Right lobe of liver (tissue), 6 donors: ENCODE data around the gene NUDT16. TPM values are rescaled to one million over a fixed set of nuclear protein-coding genes. Genes with fewer than 3 reads are reported as not detected.

Experiments used
- ATAC-seq, 4 donors: fragments of 200-7000 bp; cut with Tn5 transposase; one replicate each; pipeline ENCODE4 v1.9.1; 2020; ENCODE audit warnings: mild to moderate bottlenecking in 4 of 4, moderate library complexity in 4 of 4
- DNase-seq, 3 donors: peaks; one replicate each; pipeline ENCODE4 v3.0.0-alpha.2; 2020
- H3K27ac ChIP-seq, 3 donors: fragments of 200-600 bp; one replicate each; pipeline ENCODE4 v1.8.0; 2022
- H3K27me3 ChIP-seq, 2 donors: fragments of 200-600 bp; one replicate each; pipeline ENCODE4 v1.8.0; 2022
- H3K36me3 ChIP-seq, 4 donors: fragments of 200-600 bp; sonication (generic) in 1 of 4; one replicate each; pipeline versions ENCODE4 v1.5.1 to v1.8.0; 2017 to 2022; ENCODE audit warnings: control low read depth in 1 of 4
- H3K4me1 ChIP-seq, 4 donors: fragments of 200-600 bp; sonication (generic) in 1 of 4; one replicate each; pipeline versions ENCODE4 v1.5.1 to v1.8.0; 2017 to 2022; ENCODE audit warnings: control low read depth in 1 of 4
- H3K4me3 ChIP-seq, 3 donors: fragments of 200-600 bp; one replicate each; pipeline ENCODE4 v1.8.0; 2022
- H3K9me3 ChIP-seq, 4 donors: fragments of 200-600 bp; sonication (generic) in 1 of 4; one replicate each; pipeline versions ENCODE4 v1.5.1 to v1.8.0; 2017 to 2022; ENCODE audit warnings: control low read depth in 1 of 4
- CTCF ChIP-seq, 4 donors: fragments of 200-600 bp in 3 of 4; fragments of 450-650 bp in 1 of 4; IDR thresholded peaks; one replicate each; pipeline versions ENCODE4 v1.5.1 to v1.8.0; 2016 to 2022; ENCODE audit warnings: antibody characterized with exemption in 4 of 4, mild to moderate bottlenecking in 2 of 4
- POLR2A ChIP-seq: fragments of 450-650 bp; IDR thresholded peaks from one replicate; pipeline ENCODE4 v1.6.1; 2017; ENCODE audit warnings: antibody characterized with exemption, mild to moderate bottlenecking
- WGBS: methylation state at CpG from one replicate; pipeline ENCODE4 v1.1.6; 2018; ENCODE audit warnings: low coverage, low lambda C conversion rate; ENCODE audit not compliant: insufficient coverage; ENCODE audit errors: missing lambda C conversion rate; 5-methylcytosine and 5-hydroxymethylcytosine counted together
- intact Hi-C, 2 donors: fragments of 100-400 bp; cut with DNase I; formaldehyde crosslinking; loops; one replicate each; pipeline versions ENCODE4 v1.11.2 to v1.14.1; 2022
- total RNA-seq, 6 experiments: library from RNA; depleted of rRNA in 2 of 6; stranded (reverse); fragments of >200 nt in 2 of 6; fragmentation: NEBNext Ultra II Directional in 3 of 6; extraction: Animal tissue kit (Norgen Biotek cat#: 25700) in 3 of 6; gene quantifications; one replicate each; pipeline versions ENCODE4 v1.1.0 to v1.2.4, GENCODE V29; 2016 to 2023
- donor health status: DM: no; HTN: yes; CAD: no.
- donor health status: DM: no; HTN: no; CAD: no.
- donor health status: DM: no; HTN: no; CAD: no.
- donor health status: DM: no; HTN: yes; CAD: no.
- donor health status: DM: no; HTN: yes; CAD: no.

NUDT16 gene
- total RNA-seq, 6 experiments from 2014 or later, result 16.7 to 36.4 (median 20.3) TPM

DNA sequence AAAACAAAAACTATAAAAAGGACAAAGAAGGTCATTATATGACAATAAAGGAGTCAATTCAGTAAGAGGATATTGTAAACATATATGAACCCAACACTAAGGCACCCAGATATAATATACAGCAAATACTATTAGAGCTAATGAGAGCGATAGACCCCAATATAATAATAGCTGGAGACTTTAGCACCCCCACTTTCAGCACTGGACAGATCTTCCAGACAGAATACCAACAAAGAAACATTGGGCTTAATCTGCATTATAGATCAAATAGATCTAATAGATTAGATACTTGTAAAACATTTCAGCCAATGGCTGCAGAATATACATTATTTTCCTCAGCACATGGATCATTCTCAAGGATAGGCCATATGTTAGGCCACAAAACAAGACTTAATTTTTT is 53.4 kb downstream of the NUDT16 start:
- no peaks in the 10 kb centered on the region for H3K9me3 ChIP-seq
- no peak for TF ChIP-seq POLR2A
- no peak for TF ChIP-seq CTCF (IDR thresholded peaks at IDR 0.05)
- no peak overlapping the region for H3K4me3 ChIP-seq
- DNase-seq (no peak), ATAC-seq (no peak)
- no peaks in the 10 kb centered on the region for H3K36me3 ChIP-seq
- WGBS, result 86% methylated on average over 1 of the region's 1 CpG
- H3K27ac ChIP-seq, result no peak overlapping the region
- no peaks in the 10 kb centered on the region for H3K4me1 ChIP-seq
- H3K27me3 ChIP-seq, result no peaks in the 10 kb centered on the region
- intact Hi-C loops, result no loop called here

Other genes with a start within 250 kb of the NUDT16 start
- 10 to 100 TPM; 29.2 to 73.9 (median 35.7) TPM for gene MRPL3, start 121.2 kb downstream of the NUDT16 start, total RNA-seq